HEK293 (cell line): ENCODE results near the gene SGSM2.
A peak's percentile ranks its signal among the peaks of the same experiment; 100 is the strongest.

Experiments
- CTCF ChIP-seq: fragments of 450-650 bp; formaldehyde crosslinking; IDR thresholded peaks from 2 replicates; pipeline ENCODE4 v1.5.1; 2016; ENCODE audit warnings: missing biosample characterization, missing genetic modification characterization
- EGR2 ChIP-seq: fragments of 450-650 bp; formaldehyde crosslinking; IDR thresholded peaks from 2 replicates; pipeline ENCODE4 v1.5.1; 2016; ENCODE audit warnings: low read depth, missing biosample characterization, missing genetic modification characterization
- GLI2 ChIP-seq: fragments of 450-650 bp; formaldehyde crosslinking; IDR thresholded peaks from 2 replicates; pipeline ENCODE4; 2017; ENCODE audit warnings: missing biosample characterization, missing genetic modification characterization, low read depth, borderline replicate concordance
- KLF8 ChIP-seq: fragments of 450-650 bp; formaldehyde crosslinking; IDR thresholded peaks from 2 replicates; pipeline ENCODE4 v1.5.1; 2016; ENCODE audit warnings: missing biosample characterization, missing genetic modification characterization
- MZF1 ChIP-seq: fragments of 450-650 bp; formaldehyde crosslinking; IDR thresholded peaks from 2 replicates; pipeline ENCODE4 v1.5.1; 2017; ENCODE audit warnings: missing biosample characterization, missing genetic modification characterization, borderline replicate concordance
- PATZ1 ChIP-seq: fragments of 450-650 bp; formaldehyde crosslinking; IDR thresholded peaks from 2 replicates; pipeline ENCODE4 v1.5.1; 2016; ENCODE audit warnings: missing biosample characterization, missing genetic modification characterization
- REST ChIP-seq: fragments of 450-650 bp; formaldehyde crosslinking; IDR thresholded peaks from 2 replicates; pipeline ENCODE4 v1.5.1; 2016; ENCODE audit warnings: missing biosample characterization, missing genetic modification characterization
- SP3 ChIP-seq: fragments of 450-650 bp; formaldehyde crosslinking; IDR thresholded peaks from 2 replicates; pipeline ENCODE4 v1.5.1; 2016; ENCODE audit warnings: missing biosample characterization, missing genetic modification characterization
- ZBTB20 ChIP-seq: fragments of 450-650 bp; formaldehyde crosslinking; IDR thresholded peaks from 2 replicates; pipeline ENCODE4 v1.5.1; 2016; ENCODE audit warnings: missing biosample characterization, missing genetic modification characterization
- ZBTB6 ChIP-seq: fragments of 450-650 bp; formaldehyde crosslinking; IDR thresholded peaks from 2 replicates; pipeline ENCODE4 v1.5.1; 2017; ENCODE audit warnings: missing biosample characterization, missing genetic modification characterization
- ZNF140 ChIP-seq: fragments of 450-650 bp; formaldehyde crosslinking; IDR thresholded peaks from 2 replicates; pipeline ENCODE4 v1.5.1; 2016; ENCODE audit warnings: missing biosample characterization, missing genetic modification characterization
- ZNF157 ChIP-seq: fragments of 450-650 bp; formaldehyde crosslinking; IDR thresholded peaks from 2 replicates; pipeline ENCODE4 v1.5.1; 2016; ENCODE audit warnings: missing biosample characterization, missing genetic modification characterization
- ZNF169 ChIP-seq: fragments of 450-650 bp; formaldehyde crosslinking; IDR thresholded peaks from 2 replicates; pipeline ENCODE4 v1.5.1; 2016; ENCODE audit warnings: missing biosample characterization, missing genetic modification characterization
- ZNF335 ChIP-seq: fragments of 450-650 bp; formaldehyde crosslinking; conservative IDR thresholded peaks from 2 replicates; pipeline ENCODE4 v1.5.1; 2016; ENCODE audit warnings: missing biosample characterization, missing genetic modification characterization
- ZNF426 ChIP-seq: fragments of 450-650 bp; formaldehyde crosslinking; IDR thresholded peaks from 2 replicates; pipeline ENCODE4 v1.5.1; 2017; ENCODE audit warnings: missing biosample characterization, missing genetic modification characterization, mild to moderate bottlenecking, inconsistent platforms, moderate library complexity
- ZNF514 ChIP-seq: fragments of 450-650 bp; formaldehyde crosslinking; IDR thresholded peaks from 2 replicates; pipeline ENCODE4 v1.5.1; 2016; ENCODE audit warnings: missing biosample characterization, missing genetic modification characterization
- ZNF626 ChIP-seq: fragments of 450-650 bp; sonication (Bioruptor Pico); formaldehyde crosslinking; IDR thresholded peaks from 2 replicates; pipeline ENCODE4 v1.5.1; 2018; ENCODE audit warnings: missing biosample characterization, missing genetic modification characterization, inconsistent platforms
- ZNF664 ChIP-seq: fragments of 450-650 bp; formaldehyde crosslinking; IDR thresholded peaks from 2 replicates; pipeline ENCODE4 v1.5.1; 2016; ENCODE audit warnings: missing biosample characterization, missing genetic modification characterization
- ZNF777 ChIP-seq: fragments of 450-650 bp; formaldehyde crosslinking; IDR thresholded peaks from 2 replicates; pipeline ENCODE4 v1.5.1; 2017; ENCODE audit warnings: missing biosample characterization, missing genetic modification characterization, borderline replicate concordance
- ZSCAN30 ChIP-seq: fragments of 450-650 bp; IDR thresholded peaks from 2 replicates; pipeline ENCODE4 v1.5.1; 2018; ENCODE audit warnings: missing biosample characterization, mild to moderate bottlenecking, missing genetic modification characterization, moderate library complexity
- TF ChIP-seq, protein P1 (sequence below): fragments of 450-650 bp; formaldehyde crosslinking; IDR thresholded peaks from 2 replicates; pipeline ENCODE4 v1.5.1; 2016; ENCODE audit warnings: missing biosample characterization, missing genetic modification characterization
- TF ChIP-seq, protein P2 (sequence below): fragments of 450-650 bp; formaldehyde crosslinking; IDR thresholded peaks from 2 replicates; pipeline ENCODE4 v1.5.1; 2016; ENCODE audit warnings: missing biosample characterization, missing genetic modification characterization
- TF ChIP-seq, protein P3 (sequence below): fragments of 450-650 bp; formaldehyde crosslinking; conservative IDR thresholded peaks from 2 replicates; pipeline ENCODE4 v1.5.1; 2016; ENCODE audit warnings: low read depth, missing biosample characterization, missing genetic modification characterization

The SGSM2 gene

GRCh38 chr17:2400877-2401425 lies 63.6 kb downstream of the SGSM2 start, which contains the start of gene MNT (continued):
- TF ChIP-seq CTCF (tag by site-specific recombination): peak; percentile 74
- TF ChIP-seq SP3 (tag by site-specific recombination): peak; percentile 6
- TF ChIP-seq ZSCAN30 (tag by site-specific recombination): no peak; the same call in 1 of the 2 replicates
- TF ChIP-seq, protein P1, sequence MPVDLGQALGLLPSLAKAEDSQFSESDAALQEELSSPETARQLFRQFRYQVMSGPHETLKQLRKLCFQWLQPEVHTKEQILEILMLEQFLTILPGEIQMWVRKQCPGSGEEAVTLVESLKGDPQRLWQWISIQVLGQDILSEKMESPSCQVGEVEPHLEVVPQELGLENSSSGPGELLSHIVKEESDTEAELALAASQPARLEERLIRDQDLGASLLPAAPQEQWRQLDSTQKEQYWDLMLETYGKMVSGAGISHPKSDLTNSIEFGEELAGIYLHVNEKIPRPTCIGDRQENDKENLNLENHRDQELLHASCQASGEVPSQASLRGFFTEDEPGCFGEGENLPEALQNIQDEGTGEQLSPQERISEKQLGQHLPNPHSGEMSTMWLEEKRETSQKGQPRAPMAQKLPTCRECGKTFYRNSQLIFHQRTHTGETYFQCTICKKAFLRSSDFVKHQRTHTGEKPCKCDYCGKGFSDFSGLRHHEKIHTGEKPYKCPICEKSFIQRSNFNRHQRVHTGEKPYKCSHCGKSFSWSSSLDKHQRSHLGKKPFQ (tag by site-specific recombination): no peak
- no peak for TF ChIP-seq ZNF664 (tag by site-specific recombination)
- peak; percentile 94 for TF ChIP-seq ZNF335
- TF ChIP-seq ZBTB6 (tag by site-specific recombination): peak; percentile 32; the same call in 1 of the 2 replicates
- no peak for TF ChIP-seq ZNF157 (tag by site-specific recombination)
- TF ChIP-seq MZF1 (tag by site-specific recombination): no peak
- TF ChIP-seq REST: no peak
- TF ChIP-seq ZNF777 (tag by site-specific recombination): no peak
- TF ChIP-seq, protein P2, sequence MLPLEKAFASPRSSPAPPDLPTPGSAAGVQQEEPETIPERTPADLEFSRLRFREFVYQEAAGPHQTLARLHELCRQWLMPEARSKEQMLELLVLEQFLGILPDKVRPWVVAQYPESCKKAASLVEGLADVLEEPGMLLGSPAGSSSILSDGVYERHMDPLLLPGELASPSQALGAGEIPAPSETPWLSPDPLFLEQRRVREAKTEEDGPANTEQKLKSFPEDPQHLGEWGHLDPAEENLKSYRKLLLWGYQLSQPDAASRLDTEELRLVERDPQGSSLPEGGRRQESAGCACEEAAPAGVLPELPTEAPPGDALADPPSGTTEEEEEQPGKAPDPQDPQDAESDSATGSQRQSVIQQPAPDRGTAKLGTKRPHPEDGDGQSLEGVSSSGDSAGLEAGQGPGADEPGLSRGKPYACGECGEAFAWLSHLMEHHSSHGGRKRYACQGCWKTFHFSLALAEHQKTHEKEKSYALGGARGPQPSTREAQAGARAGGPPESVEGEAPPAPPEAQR: no peak
- TF ChIP-seq PATZ1: peak; percentile 99
- TF ChIP-seq ZNF426 (tag by site-specific recombination): no peak
- no peak for TF ChIP-seq ZNF514 (tag by site-specific recombination)
- no peak for TF ChIP-seq ZNF169
- TF ChIP-seq, protein P3, sequence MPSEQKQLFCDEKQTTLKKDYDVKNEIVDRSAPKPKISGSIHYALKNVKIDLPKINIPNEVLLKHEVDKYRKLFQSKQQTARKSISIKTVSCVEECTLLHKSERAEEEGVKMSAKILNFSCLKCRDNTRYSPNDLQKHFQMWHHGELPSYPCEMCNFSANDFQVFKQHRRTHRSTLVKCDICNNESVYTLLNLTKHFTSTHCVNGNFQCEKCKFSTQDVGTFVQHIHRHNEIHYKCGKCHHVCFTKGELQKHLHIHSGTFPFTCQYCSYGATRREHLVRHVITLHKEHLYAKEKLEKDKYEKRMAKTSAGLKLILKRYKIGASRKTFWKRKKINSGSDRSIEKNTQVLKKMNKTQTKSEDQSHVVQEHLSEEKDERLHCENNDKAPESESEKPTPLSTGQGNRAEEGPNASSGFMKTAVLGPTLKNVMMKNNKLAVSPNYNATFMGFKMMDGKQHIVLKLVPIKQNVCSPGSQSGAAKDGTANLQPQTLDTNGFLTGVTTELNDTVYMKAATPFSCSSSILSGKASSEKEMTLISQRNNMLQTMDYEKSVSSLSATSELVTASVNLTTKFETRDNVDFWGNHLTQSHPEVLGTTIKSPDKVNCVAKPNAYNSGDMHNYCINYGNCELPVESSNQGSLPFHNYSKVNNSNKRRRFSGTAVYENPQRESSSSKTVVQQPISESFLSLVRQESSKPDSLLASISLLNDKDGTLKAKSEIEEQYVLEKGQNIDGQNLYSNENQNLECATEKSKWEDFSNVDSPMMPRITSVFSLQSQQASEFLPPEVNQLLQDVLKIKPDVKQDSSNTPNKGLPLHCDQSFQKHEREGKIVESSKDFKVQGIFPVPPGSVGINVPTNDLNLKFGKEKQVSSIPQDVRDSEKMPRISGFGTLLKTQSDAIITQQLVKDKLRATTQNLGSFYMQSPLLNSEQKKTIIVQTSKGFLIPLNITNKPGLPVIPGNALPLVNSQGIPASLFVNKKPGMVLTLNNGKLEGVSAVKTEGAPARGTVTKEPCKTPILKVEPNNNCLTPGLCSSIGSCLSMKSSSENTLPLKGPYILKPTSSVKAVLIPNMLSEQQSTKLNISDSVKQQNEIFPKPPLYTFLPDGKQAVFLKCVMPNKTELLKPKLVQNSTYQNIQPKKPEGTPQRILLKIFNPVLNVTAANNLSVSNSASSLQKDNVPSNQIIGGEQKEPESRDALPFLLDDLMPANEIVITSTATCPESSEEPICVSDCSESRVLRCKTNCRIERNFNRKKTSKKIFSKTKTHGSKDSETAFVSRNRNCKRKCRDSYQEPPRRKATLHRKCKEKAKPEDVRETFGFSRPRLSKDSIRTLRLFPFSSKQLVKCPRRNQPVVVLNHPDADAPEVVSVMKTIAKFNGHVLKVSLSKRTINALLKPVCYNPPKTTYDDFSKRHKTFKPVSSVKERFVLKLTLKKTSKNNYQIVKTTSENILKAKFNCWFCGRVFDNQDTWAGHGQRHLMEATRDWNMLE (tag by site-specific recombination): no peak
- peak; percentile 47; the same call in 1 of the 2 replicates for TF ChIP-seq ZBTB20 (tag by site-specific recombination)
- no peak; the same call in 1 of the 2 replicates for TF ChIP-seq GLI2 (tag by site-specific recombination)
- TF ChIP-seq ZNF626: no peak
- peak; percentile 70; the same call in 1 of the 2 replicates for TF ChIP-seq EGR2 (tag by site-specific recombination)
- peak; percentile 79 for TF ChIP-seq KLF8 (tag by site-specific recombination)
- TF ChIP-seq ZNF140 (tag by site-specific recombination): no peak
